Brain microvascular endothelial cell (primary cell): ENCODE measurements around the gene NADSYN1.

ENCODE experiments used
- DNase-seq: peaks from one replicate; pipeline ENCODE4 v3.0.0-alpha.2; 2020
- H3K27ac ChIP-seq: fragments of 250-450 bp; sonication (Bioruptor Pico); 2 replicates; pipeline ENCODE4 v1.5.1; 2020; ENCODE audit warnings: mild to moderate bottlenecking, moderate library complexity
- H3K27me3 ChIP-seq: fragments of 250-450 bp; sonication (Bioruptor Pico); replicated peaks from 2 replicates; pipeline ENCODE4 v1.5.1; 2020; ENCODE audit warnings: mild to moderate bottlenecking
- H3K36me3 ChIP-seq: fragments of 250-450 bp; sonication (Bioruptor Pico); replicated peaks from 2 replicates; pipeline ENCODE4 v1.5.1; 2020; ENCODE audit warnings: mild to moderate bottlenecking
- H3K4me3 ChIP-seq: 2 replicates; pipeline ENCODE4 v1.5.1; 2011; ENCODE audit warnings: low read depth, mild to moderate bottlenecking, control low read depth, low read length, moderate library complexity
- in situ Hi-C: cut with HindIII; loops from 2 replicates; pipeline ENCODE4 v1.10.0; 2017; ENCODE audit warnings: low sequenced_read_pairs, low pct_ligation_motif_present
- TF ChIP-seq, protein P1 (sequence below): IDR thresholded peaks from 2 replicates; pipeline ENCODE4 v1.5.1; 2011; ENCODE audit warnings: low read depth, mild to moderate bottlenecking, moderate library complexity, low read length, control low read depth, inconsistent platforms; ENCODE audit errors: missing control alignments

The NADSYN1 gene

DNA sequence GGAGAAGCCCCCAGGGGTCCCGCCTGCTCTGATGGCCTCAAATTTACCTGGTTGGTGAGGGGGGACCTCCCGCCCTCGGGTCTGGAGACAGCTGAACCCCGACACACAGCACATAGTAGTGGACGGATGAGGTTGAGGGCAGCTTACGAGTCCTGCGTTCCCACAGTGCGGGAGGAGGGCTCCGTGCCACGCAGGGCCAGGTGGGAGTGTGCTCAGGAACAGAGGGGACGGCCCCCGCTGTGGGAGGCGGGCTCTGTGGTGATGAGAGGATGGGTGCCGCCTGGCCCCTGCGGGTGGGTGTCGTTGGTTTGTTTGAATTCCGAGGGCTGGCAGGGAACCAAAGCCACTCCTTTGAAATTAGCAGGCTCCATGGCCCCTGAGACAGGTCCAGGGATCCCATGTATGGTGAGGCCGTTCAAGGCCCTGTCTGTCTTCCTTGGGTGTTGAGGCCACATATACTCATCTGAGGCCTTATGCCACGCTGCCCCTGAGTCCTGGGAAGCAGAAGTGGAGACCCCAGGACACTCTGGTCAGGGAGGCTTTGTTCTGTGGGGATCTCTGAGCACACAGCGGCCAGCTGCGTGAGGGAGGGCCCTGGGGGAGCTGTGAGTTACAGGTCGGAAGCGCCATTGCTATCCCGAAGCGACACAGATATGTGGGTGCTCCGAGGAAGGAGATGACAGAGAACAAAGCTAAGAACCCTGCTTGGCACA is 21.9 kb downstream of the NADSYN1 start:
- in situ Hi-C loops: no loop called here
- H3K36me3 ChIP-seq: peaks cover 32% of the 10 kb centered on the region

DNA sequence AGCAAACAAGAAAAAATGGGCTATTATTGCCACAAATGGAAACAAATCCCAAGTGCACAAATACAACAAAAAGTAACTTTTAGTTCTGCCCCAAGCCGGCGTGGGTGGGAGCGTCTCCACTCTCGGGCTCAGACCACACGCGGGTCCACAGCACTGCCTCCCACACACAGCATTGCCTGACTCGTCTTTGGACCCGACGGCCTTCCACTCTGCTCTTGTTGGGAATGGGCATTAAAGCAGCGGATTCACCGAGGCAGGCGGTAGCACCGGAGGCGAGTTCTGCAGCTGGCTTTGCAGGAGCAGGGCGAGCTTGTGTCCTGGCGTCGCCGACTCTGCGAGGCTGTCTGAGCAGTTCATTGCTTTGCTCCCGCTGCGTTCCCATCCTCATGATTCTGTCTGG is 23.0 kb downstream of the NADSYN1 start:
- Histone ChIP-seq H3K27me3 (no peaks in the 10 kb centered on the region), H3K27ac (no peak overlapping the region), H3K4me3 (no peak overlapping the region), H3K36me3 (peaks cover 43% of the 10 kb centered on the region)
- no peak for DNase-seq
- in situ Hi-C loops: no loop called here
- TF ChIP-seq, protein P1, sequence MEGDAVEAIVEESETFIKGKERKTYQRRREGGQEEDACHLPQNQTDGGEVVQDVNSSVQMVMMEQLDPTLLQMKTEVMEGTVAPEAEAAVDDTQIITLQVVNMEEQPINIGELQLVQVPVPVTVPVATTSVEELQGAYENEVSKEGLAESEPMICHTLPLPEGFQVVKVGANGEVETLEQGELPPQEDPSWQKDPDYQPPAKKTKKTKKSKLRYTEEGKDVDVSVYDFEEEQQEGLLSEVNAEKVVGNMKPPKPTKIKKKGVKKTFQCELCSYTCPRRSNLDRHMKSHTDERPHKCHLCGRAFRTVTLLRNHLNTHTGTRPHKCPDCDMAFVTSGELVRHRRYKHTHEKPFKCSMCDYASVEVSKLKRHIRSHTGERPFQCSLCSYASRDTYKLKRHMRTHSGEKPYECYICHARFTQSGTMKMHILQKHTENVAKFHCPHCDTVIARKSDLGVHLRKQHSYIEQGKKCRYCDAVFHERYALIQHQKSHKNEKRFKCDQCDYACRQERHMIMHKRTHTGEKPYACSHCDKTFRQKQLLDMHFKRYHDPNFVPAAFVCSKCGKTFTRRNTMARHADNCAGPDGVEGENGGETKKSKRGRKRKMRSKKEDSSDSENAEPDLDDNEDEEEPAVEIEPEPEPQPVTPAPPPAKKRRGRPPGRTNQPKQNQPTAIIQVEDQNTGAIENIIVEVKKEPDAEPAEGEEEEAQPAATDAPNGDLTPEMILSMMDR: no peak

More for the DNA sequence above, 21.9 kb downstream of the NADSYN1 start:
- Histone ChIP-seq H3K27me3 (no peaks in the 10 kb centered on the region), H3K27ac (no peak overlapping the region), H3K4me3 (no peak overlapping the region)
- TF ChIP-seq, protein P1: no peak
- DNase-seq: no peak

GRCh38 chr11:71476926-71477640 is 24.1 kb downstream of the NADSYN1 start:
- in situ Hi-C loops: no loop called here
- no peak for DNase-seq
- TF ChIP-seq, protein P1: no peak
- Histone ChIP-seq H3K36me3 (peaks cover 44% of the 10 kb centered on the region), H3K4me3 (no peak overlapping the region), H3K27me3 (no peaks in the 10 kb centered on the region), H3K27ac (no peak overlapping the region)

DNA sequence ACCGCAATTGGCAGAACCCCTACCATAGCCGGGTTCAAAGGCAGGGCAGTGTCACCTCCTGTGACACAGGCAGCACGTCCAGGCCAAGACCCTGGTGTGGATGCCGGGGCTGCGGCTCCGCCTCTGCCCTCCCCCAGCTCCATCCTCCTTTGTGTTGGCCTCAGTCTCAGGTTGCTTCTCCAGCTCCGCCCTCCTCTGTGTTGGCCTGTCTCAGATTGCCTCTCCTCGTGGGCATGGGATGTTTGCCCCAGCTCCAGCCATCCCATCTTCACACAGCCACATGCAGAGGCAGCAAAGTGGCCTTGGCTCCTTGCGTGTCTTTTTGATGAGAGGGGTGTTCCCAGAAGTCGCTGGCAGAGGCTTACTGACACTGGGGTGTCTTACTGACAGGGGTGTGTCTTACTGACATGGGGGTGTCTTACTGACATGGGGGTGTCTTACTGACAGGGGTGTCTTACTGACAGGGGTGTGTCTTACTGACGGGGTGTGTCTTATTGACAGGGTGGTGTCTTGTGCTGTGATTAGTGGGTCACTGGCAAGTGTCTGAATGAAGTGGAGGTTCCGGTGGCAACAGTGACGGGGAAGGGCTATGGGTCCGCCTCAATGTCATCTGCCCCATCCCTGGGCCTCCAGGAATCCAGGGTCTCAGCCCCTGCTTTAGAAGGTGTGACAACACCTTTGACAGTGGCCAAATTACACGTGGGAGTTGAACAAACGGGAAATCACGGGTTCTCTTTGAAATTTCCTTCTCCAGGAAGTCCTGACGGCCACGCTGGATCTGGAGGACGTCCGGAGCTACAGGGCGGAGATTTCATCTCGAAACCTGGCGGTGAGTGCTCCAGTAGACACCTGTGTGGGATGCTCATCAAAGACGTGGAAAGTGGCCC is 24.9 kb downstream of the NADSYN1 start:
- TF ChIP-seq, protein P1: no peak
- in situ Hi-C loops: no loop called here
- H3K36me3 ChIP-seq: peaks cover 49% of the 10 kb centered on the region
- H3K4me3 ChIP-seq: no peak overlapping the region
- H3K27me3 ChIP-seq: no peaks in the 10 kb centered on the region
- H3K27ac ChIP-seq: no peak overlapping the region
- no peak for DNase-seq

GRCh38 chr11:71478528-71478840 is 25.5 kb downstream of the NADSYN1 start:
- H3K27me3 ChIP-seq: no peaks in the 10 kb centered on the region
- in situ Hi-C loops: no loop called here
- no peak for DNase-seq
- H3K4me3 ChIP-seq: no peak overlapping the region
- H3K27ac ChIP-seq: no peak overlapping the region
- TF ChIP-seq, protein P1: no peak
- peaks cover 50% of the 10 kb centered on the region for H3K36me3 ChIP-seq
